WI38 (cell line): ENCODE measurements around the gene PDZRN3.

Experiments
- H3K4me3 ChIP-seq: 2 replicates; pipeline ENCODE4 v1.5.1; 2011; ENCODE audit warnings: low read depth, mild to moderate bottlenecking, control low read depth, low read length
- CTCF ChIP-seq: IDR thresholded peaks from 2 replicates; pipeline ENCODE4 v1.5.1; 2012; ENCODE audit warnings: low read depth, mild to moderate bottlenecking, control low read depth, low read length

PDZRN3 gene

GRCh38 chr3:73503781-73504180, 121.0 kb downstream of the PDZRN3 start:
- H3K4me3 ChIP-seq: peak overlapping the region; percentile 49
- TF ChIP-seq CTCF: no peak

GRCh38 chr3:73502609-73503583, 121.8 kb downstream of the PDZRN3 start:
- H3K4me3 ChIP-seq: peak overlapping the region; percentile 49
- TF ChIP-seq CTCF: peak; percentile 68

GRCh38 chr3:73500321-73500720, 124.4 kb downstream of the PDZRN3 start:
- no peak overlapping the region for H3K4me3 ChIP-seq

GRCh38 chr3:73499787-73500186, 125.0 kb downstream of the PDZRN3 start:
- H3K4me3 ChIP-seq: no peak overlapping the region
- TF ChIP-seq CTCF: no peak

More at GRCh38 chr3:73500321-73500720, 124.4 kb downstream of the PDZRN3 start:
- no peak for TF ChIP-seq CTCF

GRCh38 chr3:73498764-73499622, 125.7 kb downstream of the PDZRN3 start:
- no peak for TF ChIP-seq CTCF
- no peak overlapping the region for H3K4me3 ChIP-seq

- no peak overlapping the region for H3K4me3 ChIP-seq
- no peak for TF ChIP-seq CTCF
These were observed 126.9 kb downstream of the PDZRN3 start for GRCh38 chr3:73497646-73498406.
